NCI-H345 treated with DMSO at 0.1 percent for 48 hours (cell line): Measurements from ENCODE around the gene PDGFRB.

Source experiments
- DNase-seq: peaks from one replicate; lab custom pipeline; 2025; ENCODE audit not compliant: unreplicated experiment; lab: John Stamatoyannopoulos, UW

Gene PDGFRB

DNA sequence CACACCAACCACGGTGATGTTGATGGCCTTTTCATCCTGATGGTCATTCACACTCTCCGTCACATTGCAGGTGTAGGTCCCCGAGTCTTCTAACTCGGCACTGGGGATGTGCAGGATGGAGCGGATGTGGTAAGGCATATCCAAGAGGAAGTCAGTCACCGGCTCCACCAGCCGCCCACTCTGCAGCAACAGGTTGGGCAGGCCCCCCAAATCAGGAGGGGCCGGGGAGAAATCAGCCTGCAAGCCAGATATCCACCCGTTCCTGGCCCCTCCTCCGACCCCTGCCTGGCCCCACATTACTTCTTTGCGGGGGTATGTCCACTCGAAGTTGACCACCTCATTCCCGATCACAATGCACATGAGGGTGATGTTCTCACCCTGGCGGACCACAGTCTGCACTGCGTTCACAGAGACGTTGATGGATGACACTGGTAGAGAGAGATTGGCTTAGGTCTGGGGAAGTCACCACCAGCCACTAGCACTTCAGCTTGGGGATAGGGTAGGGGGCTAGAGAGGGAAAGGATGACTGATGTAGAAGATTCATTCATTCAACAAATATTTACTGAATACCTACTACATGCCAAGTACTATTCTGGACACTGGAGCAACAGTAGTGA, 22.0 kb downstream of the PDGFRB start:
- DNase-seq, result no peak

DNA sequence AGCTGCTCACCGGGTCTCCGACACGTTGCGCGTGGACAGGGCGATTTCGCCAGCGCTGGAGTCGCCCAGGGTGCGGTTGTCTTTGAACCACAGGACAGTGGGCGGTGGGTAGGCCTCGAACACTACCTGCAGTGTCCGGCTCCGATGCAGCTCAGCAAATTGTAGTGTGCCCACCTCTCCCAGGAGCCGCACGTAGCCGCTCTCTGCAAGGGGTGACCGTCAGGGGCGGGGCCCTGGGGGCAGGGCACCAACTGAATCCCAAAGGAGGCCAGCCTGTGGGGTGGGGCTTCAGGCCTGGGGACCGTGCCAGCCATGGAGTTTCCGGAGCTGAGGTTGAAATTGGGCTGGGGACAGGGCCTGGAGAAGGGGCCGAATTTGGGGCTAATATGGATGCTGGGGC, 22.9 kb downstream of the PDGFRB start:
- no peak for DNase-seq

GRCh38 chr5:150131978-150132694, 23.5 kb downstream of the PDGFRB start:
- no peak for DNase-seq

DNA sequence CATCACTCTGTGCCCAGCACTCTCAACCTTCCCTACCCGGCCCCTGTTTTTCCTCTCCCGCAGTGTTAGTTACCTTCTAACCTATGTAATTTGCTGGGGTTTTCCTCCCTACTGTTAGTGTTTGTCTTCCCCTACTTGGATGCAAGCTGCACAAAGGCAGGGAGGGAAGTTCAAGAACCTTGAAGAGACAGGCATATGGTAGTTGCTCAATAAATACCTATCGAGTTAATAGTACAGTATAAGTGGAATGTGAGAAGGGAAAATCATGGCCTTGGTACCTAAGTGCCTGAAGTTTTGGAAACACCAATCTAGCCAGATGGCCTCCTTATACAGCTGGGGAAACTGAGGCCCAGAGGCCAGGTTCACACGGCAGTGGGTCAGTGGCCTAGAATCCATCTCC, 24.2 kb downstream of the PDGFRB start:
- DNase-seq, result no peak

GRCh38 chr5:150130493-150130922, 25.1 kb downstream of the PDGFRB start:
- no peak for DNase-seq

GRCh38 chr5:150129813-150130492, 25.7 kb downstream of the PDGFRB start:
- no peak for DNase-seq

GRCh38 chr5:150129454-150129812, 26.2 kb downstream of the PDGFRB start:
- no peak for DNase-seq

DNA sequence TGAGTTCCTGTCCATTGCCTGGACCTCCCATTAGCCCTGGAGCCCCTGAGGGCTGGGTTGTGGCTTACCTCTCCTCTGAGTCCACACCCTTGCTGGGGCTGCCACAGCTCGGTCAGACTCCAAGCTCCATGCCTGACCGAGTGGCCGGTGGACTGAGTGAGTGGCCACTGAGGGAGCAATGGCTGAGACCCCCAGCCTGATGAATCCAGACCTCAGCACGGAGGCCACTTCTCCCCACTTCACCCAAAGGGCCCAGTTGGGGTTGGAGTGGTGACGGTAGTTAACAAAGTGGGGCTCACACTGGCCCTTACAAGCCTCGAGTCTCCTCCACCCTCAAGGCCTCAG, 28.8 kb downstream of the PDGFRB start:
- DNase-seq, result no peak

- DNase-seq, result no peak
Observed at GRCh38 chr5:150126199-150126920, 29.3 kb downstream of the PDGFRB start.

GRCh38 chr5:150125334-150125733, 30.3 kb downstream of the PDGFRB start:
- DNase-seq, result no peak

DNA sequence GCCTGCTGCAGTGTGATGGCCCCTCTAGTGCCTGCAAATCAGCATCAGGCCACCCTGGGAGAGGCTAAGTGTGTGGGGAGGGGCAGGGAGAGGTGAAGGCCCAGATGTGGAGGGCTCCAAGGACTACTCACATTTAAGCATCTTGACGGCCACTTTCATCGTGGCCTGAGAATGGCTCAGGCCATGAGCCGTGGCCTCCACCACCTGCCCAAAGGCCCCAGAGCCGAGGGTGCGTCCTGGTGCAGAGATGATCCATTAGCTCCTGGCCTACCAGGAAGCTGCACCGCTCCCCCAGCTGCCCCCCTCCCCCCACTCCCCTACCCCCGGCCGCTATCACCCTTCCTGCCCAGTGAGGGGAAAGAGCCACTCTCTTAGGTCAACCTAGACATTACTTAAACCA, 31.0 kb downstream of the PDGFRB start:
- DNase-seq, result no peak

DNA sequence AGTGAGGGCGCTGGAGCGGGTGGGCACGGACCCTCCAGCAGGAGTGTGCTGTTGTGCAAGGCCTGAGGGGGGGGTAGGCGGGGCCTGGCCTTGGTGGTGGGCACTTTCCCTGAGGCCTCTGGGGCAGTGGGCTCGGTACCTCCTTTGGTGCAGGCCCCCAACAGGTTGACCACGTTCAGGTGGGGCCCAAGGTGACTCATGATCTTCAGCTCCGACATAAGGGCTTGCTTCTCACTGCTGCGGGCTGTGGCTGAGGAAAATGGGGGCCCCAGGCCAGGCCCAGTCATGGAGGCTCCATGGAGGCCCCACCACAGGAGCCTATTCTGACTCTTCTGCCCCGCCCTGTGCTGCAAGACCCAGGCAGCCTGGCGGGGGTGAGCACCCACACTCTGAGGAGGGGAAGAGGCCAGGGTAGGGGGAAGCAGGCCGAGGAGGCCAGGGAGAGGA, 31.5 kb downstream of the PDGFRB start:
- no peak for DNase-seq

DNA sequence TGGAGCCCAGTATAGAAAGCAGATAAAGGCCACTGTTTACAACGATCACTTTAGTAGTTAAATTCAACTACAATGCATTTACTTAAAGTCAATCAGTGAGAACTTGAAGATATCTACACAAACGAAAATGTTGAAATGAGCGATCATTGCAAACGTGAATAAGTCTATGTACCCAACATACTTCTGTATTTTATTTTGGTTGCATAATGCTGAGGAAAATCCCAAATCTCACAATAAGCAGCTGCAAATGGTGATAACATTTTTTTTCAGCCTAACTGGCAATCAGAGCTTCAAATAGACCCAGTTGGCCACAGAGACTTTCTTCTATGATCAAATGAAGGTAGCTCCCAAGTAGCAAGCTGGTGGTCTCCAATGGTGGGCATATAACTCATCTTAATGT, 32.1 kb downstream of the PDGFRB start:
- DNase-seq, result no peak

DNA sequence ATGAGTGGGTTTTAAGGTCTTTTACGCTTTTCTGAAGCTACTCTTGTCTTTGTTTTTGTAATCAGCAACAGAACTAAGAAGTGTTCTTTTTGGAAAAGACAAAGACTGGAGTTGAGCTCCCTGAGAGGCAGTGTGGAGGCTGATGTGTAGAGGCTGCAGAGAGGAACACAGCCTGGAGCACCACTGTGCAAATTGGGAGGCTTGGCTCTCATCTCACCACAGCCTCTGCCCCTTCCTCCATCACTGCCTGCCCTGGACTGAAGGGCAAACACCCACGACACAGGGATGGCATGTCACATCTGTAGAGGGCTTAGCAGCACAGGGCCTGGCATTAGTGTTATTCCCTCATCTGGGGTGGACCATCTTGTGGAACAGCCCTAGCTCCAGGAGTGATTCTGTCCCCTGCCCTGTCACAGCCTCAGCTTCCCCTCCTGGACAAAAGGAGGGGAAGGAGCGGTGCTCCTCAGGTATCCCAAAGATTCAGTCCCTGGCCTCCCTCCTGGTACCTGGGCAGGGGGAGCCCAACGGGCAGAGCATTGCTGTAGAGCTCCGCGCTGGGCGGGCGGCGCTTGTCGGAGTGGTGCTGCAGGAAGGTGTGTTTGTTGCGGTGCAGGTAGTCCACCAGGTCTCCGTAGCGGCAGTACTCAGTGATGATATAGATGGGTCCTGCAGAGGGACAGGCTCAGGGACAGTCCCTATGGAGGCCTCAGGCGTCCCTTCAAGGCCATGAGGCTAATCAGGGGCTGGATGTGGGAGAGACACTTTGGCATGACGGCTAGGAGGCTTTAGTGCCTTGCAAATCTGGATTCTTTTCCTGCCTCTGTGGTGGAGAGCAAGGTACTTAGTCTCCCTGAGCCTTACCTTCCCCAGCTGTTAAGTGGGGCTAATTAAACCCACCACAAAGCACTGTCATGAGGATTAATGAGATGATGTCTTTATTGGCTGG, 32.8 kb downstream of the PDGFRB start:
- DNase-seq, result no peak

- DNase-seq, result no peak
Observed at GRCh38 chr5:150122158-150122510, 33.5 kb downstream of the PDGFRB start.

- no peak for DNase-seq
Observed at GRCh38 chr5:150121448-150122157, 34.0 kb downstream of the PDGFRB start.

DNA sequence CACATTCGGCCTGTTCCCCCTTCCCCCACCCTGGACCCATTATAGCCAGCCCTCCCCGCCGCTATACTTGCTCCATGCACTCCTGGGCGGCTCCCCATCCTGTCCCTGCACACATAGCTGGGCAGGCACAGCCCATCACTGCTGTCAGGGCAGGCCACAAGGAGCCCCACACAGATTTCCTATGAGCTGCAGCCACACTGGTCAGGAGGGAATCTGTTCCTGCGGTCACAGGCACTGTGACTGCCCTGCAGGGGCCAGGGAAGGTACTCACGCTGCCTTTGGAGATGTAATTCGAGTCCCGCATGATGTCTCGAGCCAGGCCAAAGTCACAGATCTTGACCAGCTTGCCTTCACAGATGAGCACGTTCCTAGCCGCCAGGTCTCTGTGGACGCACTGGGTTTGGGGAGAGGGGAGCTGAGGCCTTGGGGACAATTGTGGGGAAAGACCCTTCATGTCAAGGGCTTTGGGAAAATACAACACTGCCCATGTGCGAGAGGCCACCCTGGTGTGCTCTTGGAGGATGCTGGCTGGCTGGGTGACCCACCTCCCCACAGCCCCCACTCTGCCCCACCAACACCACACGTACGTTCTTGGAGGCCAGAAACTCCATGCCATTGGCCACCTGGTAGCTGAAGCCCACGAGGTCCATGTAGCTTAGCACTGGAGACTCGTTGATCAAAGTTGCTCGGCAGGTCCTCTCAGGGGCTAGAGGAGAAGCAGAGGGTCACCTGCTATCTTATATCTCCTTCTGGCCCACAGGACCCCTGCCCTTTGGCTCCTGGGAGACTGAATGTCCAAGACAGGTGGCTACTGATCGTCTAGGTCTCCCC, 34.8 kb downstream of the PDGFRB start:
- no peak for DNase-seq

DNA sequence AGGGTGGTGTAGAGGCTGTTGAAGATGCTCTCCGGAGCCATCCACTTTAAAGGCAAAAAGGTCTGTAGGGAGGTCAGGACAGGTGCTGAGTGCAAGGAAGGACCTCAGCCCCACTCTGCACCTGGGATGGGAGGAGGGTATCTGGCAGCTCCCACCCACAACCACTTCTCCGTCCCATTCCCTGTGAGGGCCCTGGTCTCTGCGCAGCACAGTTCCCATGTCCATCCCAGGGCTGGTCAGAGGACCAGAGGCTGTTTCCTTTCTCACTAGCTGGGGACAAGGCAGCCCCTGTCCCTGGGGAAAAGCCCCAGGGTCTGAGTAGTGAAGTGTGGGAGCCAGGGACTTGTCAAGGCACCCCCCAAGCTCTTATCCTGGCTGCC, 35.6 kb downstream of the PDGFRB start:
- DNase-seq, result no peak

GRCh38 chr5:150119421-150120061, 36.1 kb downstream of the PDGFRB start:
- DNase-seq, result no peak
